Spleen (tissue), 11 donors: ENCODE data around the gene CYS1. TPM values are rescaled to one million over a fixed set of nuclear protein-coding genes. Genes with fewer than 3 reads are reported as not detected.

Experiments
- DNase-seq: peaks from one replicate; pipeline ENCODE4 v3.0.0-alpha.2; 2020
- H3K27ac ChIP-seq, 8 donors: fragments of 200-600 bp; sonication (generic) in 7 of 8; 1 replicate in 4 of 8; 2 replicates in 4 of 8; pipeline versions ENCODE4 v1.5.0 to v1.8.0; 2016 to 2021; ENCODE audit warnings: inconsistent platforms in 4 of 8, mild to moderate bottlenecking in 4 of 8, moderate library complexity in 1 of 8
- H3K27me3 ChIP-seq, 7 donors: fragments of 200-600 bp; sonication (generic) in 6 of 7; replicated peaks in 1 of 7; 1 replicate in 4 of 7; 2 replicates in 3 of 7; pipeline versions ENCODE4 v1.5.0 to v1.8.0; 2016 to 2021; ENCODE audit warnings: inconsistent platforms in 3 of 7, mild to moderate bottlenecking in 1 of 7
- H3K36me3 ChIP-seq, 6 donors: fragments of 200-600 bp; sonication (generic) in 5 of 6; 1 replicate in 4 of 6; 2 replicates in 2 of 6; pipeline versions ENCODE4 v1.5.0 to v1.8.0; 2016 to 2021; ENCODE audit warnings: inconsistent platforms in 2 of 6
- H3K4me1 ChIP-seq, 6 donors: fragments of 200-600 bp; sonication (generic) in 5 of 6; 1 replicate in 3 of 6; 2 replicates in 3 of 6; pipeline versions ENCODE4 v1.5.0 to v1.8.0; 2016 to 2021; ENCODE audit warnings: inconsistent platforms in 3 of 6
- H3K4me3 ChIP-seq, 8 donors: fragments of 200-600 bp; sonication (generic) in 7 of 8; 1 replicate in 4 of 8; 2 replicates in 4 of 8; pipeline versions ENCODE4 v1.5.0 to v1.8.0; 2016 to 2021; ENCODE audit warnings: inconsistent platforms in 4 of 8, mild to moderate bottlenecking in 4 of 8, moderate library complexity in 2 of 8
- H3K9me3 ChIP-seq, 8 donors: fragments of 200-600 bp; sonication (generic) in 7 of 8; 1 replicate in 4 of 8; 2 replicates in 4 of 8; pipeline versions ENCODE4 v1.5.0 to v1.8.0; 2016 to 2021; ENCODE audit warnings: inconsistent platforms in 4 of 8
- CTCF ChIP-seq, 11 experiments: fragments of 200-600 bp in 7 of 11; fragments of 450-650 bp in 4 of 11; sonication (generic) in 4 of 11; IDR thresholded peaks in 8 of 11; conservative IDR thresholded peaks in 3 of 11; 1 replicate in 7 of 11; 2 replicates in 4 of 11; pipeline versions ENCODE4 v1.4.0 to v1.8.0; 2016 to 2021; ENCODE audit warnings: antibody characterized with exemption in 11 of 11, inconsistent platforms in 4 of 11, mild to moderate bottlenecking in 1 of 11
- POLR2A ChIP-seq, 3 donors: fragments of 450-650 bp; IDR thresholded peaks; one replicate each; pipeline ENCODE4 v1.5.1; 2017; ENCODE audit warnings: antibody characterized with exemption in 3 of 3, mild to moderate bottlenecking in 1 of 3
- POLR2AphosphoS5 ChIP-seq, 3 donors: sonication (generic); formaldehyde crosslinking; IDR thresholded peaks; one replicate each; pipeline ENCODE4 v1.5.1; 2017; ENCODE audit warnings: antibody characterized with exemption in 3 of 3
- WGBS, 5 donors: extraction: QIAGEN DNeasy Blood & Tissue Kit in 3 of 5; methylation state at CpG; one replicate each; pipeline versions ENCODE4 v1.1.5 to v1.1.7; 2013 to 2018; 5-methylcytosine and 5-hydroxymethylcytosine counted together
- intact Hi-C: fragments of 100-400 bp; cut with DNase I; formaldehyde crosslinking; loops from one replicate; pipeline ENCODE4 v1.15.0; 2023; ENCODE audit warnings: low total_unique reads
- polyA plus RNA-seq, 3 donors: library from polyadenylated mRNA; stranded (reverse); fragments of 200-250 nt; gene quantifications; one replicate each; pipeline ENCODE4 v1.2.1, GENCODE V29; 2013
- total RNA-seq, 7 donors: library from RNA; depleted of rRNA in 3 of 7; stranded (reverse); fragments of >200 nt in 3 of 7; fragmentation: NEBNext Ultra II Directional in 4 of 7; extraction: Animal tissue kit (Norgen Biotek cat#: 25700) in 4 of 7; gene quantifications; one replicate each; pipeline versions ENCODE4 v1.1.0 to v1.2.1, GENCODE V29; 2016 to 2021
- donor health status: healthy with polysubstance abuse.
- donor health status: DM: no; HTN: no; CAD: no; lungs with moderate emphysema.
- donor health status: DM: no; HTN: no; CAD: no.
- donor health status: Bipolar disorder and iron deficiency.
- donor health status: healthy.
- donor health status: DM: no; HTN: no; CAD: no.
- donor health status: DM: yes; HTN: yes; CAD: no.

CYS1 gene
- total and polyA plus RNA-seq, 10 donors = 0.38 to 2.9 (median 1.3) TPM

GRCh38 chr2:10072656-10073480 lies 7.3 kb downstream of the CYS1 start:
- DNase-seq = peak; percentile 90
- TF ChIP-seq POLR2A (IDR thresholded peaks at IDR 0.05) (no peak), CTCF (IDR thresholded peaks at IDR 0.05 in 8 of 11, conservative IDR thresholded peaks at IDR 0.05 in 3 of 11) (peak; percentile 67 to 90 (median 85)), POLR2AphosphoS5 (IDR thresholded peaks at IDR 0.05) (peak in 2 of 3 donors; percentile 14 to 27)
- no peaks in the 10 kb centered on the region for H3K36me3 ChIP-seq
- peaks cover 0 to 11% (median 6%) of the 10 kb centered on the region in 6 donors for H3K4me1 ChIP-seq
- no peak overlapping the region for H3K4me3 ChIP-seq
- H3K27ac ChIP-seq = no peak overlapping the region
- 27 to 42% (median 37%) methylated on average over 17 to 20 of the region's 20 CpGs for WGBS, 5 donors
- H3K27me3 ChIP-seq = peaks cover 0 to 52% (median 4%) of the 10 kb centered on the region in 7 donors
- intact Hi-C loops = loop anchor here (5.0 to 10.0 kb wide), 2 partner anchors 364 to 592 kb away; no protein-coding TSS in a partner anchor
- peaks cover 0 to 4% (median under 1%) of the 10 kb centered on the region in 8 donors for H3K9me3 ChIP-seq

- peak; percentile 72 for DNase-seq
- Histone ChIP-seq H3K9me3 (peaks cover 0 to 6% (median 3%) of the 10 kb centered on the region in 8 donors), H3K36me3 (no peaks in the 10 kb centered on the region), H3K27ac (no peak overlapping the region), H3K27me3 (peaks cover 0 to 39% (median 0%) of the 10 kb centered on the region in 7 donors), H3K4me1 (peaks cover 0 to 11% (median 6%) of the 10 kb centered on the region in 6 donors), H3K4me3 (no peak overlapping the region)
- intact Hi-C loops = loop anchor here (5.0 to 10.0 kb wide), 2 partner anchors 366 to 593 kb away; no protein-coding TSS in a partner anchor
- TF ChIP-seq POLR2A (IDR thresholded peaks at IDR 0.05) (no peak), POLR2AphosphoS5 (IDR thresholded peaks at IDR 0.05) (no peak), CTCF (IDR thresholded peaks at IDR 0.05 in 8 of 11, conservative IDR thresholded peaks at IDR 0.05 in 3 of 11) (no peak)
- 91 to 97% (median 94%) methylated on average over 7 of the region's 7 CpGs for WGBS, 5 donors
Measured at GRCh38 chr2:10071595-10071994, 8.6 kb downstream of the CYS1 start.

GRCh38 chr2:10071176-10071575 lies 9.0 kb downstream of the CYS1 start:
- Histone ChIP-seq H3K4me1 (peaks cover 0 to 11% (median 6%) of the 10 kb centered on the region in 6 donors), H3K27me3 (peaks cover 0 to 35% (median 0%) of the 10 kb centered on the region in 7 donors), H3K36me3 (no peaks in the 10 kb centered on the region), H3K4me3 (no peak overlapping the region), H3K9me3 (peaks cover 0 to 6% (median 3%) of the 10 kb centered on the region in 8 donors), H3K27ac (no peak overlapping the region)
- peak; percentile 64 for DNase-seq
- no peak for TF ChIP-seq CTCF (IDR thresholded peaks at IDR 0.05 in 8 of 11, conservative IDR thresholded peaks at IDR 0.05 in 3 of 11)
- intact Hi-C loops = loop anchor here (5.0 to 10.0 kb wide), 2 partner anchors 366 to 594 kb away; no protein-coding TSS in a partner anchor
- WGBS, 5 donors = 94 to 95% (median 94%) methylated on average over 11 to 16 of the region's 16 CpGs

GRCh38 chr2:10067881-10068280 lies 12.3 kb downstream of the CYS1 start:
- H3K27me3 ChIP-seq = peaks cover 0 to 3% (median 0%) of the 10 kb centered on the region in 7 donors
- H3K4me3 ChIP-seq = no peak overlapping the region
- no peak for DNase-seq
- peaks cover 0 to 17% (median 6%) of the 10 kb centered on the region in 6 donors for H3K4me1 ChIP-seq
- TF ChIP-seq POLR2AphosphoS5 (IDR thresholded peaks at IDR 0.05) (no peak), POLR2A (IDR thresholded peaks at IDR 0.05) (no peak), CTCF (IDR thresholded peaks at IDR 0.05 in 8 of 11, conservative IDR thresholded peaks at IDR 0.05 in 3 of 11) (no peak)
- no peak overlapping the region for H3K27ac ChIP-seq
- intact Hi-C loops = no loop called here
- 83 to 95% (median 87%) methylated on average over 1 of the region's 1 CpG for WGBS, 5 donors
- H3K9me3 ChIP-seq = peaks cover 0 to 6% (median 3%) of the 10 kb centered on the region in 8 donors
- H3K36me3 ChIP-seq = no peaks in the 10 kb centered on the region
